Activated naive CD4-positive, alpha-beta T cell treated with anti-CD3 and anti-CD28 coated beads for 36 hours (primary cell): ENCODE measurements around the gene MDN1. TPM values are rescaled to one million over a fixed set of nuclear protein-coding genes. Genes with fewer than 3 reads are reported as not detected.

ENCODE experiments used
- CTCF ChIA-PET: fragments of 350-600 bp; sonication (Branson Sonifier 250); formaldehyde crosslinking; loops from one replicate; lab custom pipeline; 2021; ENCODE audit warnings: antibody characterized with exemption; lab: Charles Lee
- DNase-seq: peaks from one replicate; pipeline ENCODE4 v3.0.0-alpha.2; 2020
- H3K27ac Mint-ChIP-seq: one replicate; pipeline ENCODE4 v1.8.0; 2021; ENCODE audit warnings: mild to moderate bottlenecking, mixed read lengths
- H3K27me3 Mint-ChIP-seq: one replicate; pipeline ENCODE4 v1.8.0; 2021; ENCODE audit warnings: low read depth, mixed read lengths
- H3K36me3 Mint-ChIP-seq: one replicate; pipeline ENCODE4 v1.8.0; 2021; ENCODE audit warnings: low read depth, mixed read lengths
- H3K4me1 Mint-ChIP-seq: one replicate; pipeline ENCODE4 v1.8.0; 2021; ENCODE audit warnings: low read depth, mixed read lengths
- H3K4me3 Mint-ChIP-seq: one replicate; pipeline ENCODE4 v1.8.0; 2021; ENCODE audit warnings: mild to moderate bottlenecking, moderate library complexity, mixed read lengths
- H3K9me3 Mint-ChIP-seq: one replicate; pipeline ENCODE4 v1.8.0; 2021; ENCODE audit warnings: mixed read lengths
- intact Hi-C: fragments of 100-400 bp; cut with micrococcal nuclease; formaldehyde crosslinking; loops from one replicate; pipeline ENCODE4 v1.15.1; 2023
- total RNA-seq, 2 experiments: library from RNA; stranded (reverse); gene quantifications; one replicate each; pipeline ENCODE4 v1.2.3, GENCODE V29; 2021

The MDN1 gene
- total RNA-seq, 2 experiments from 2014 or later = 42.1 to 52.1 TPM

DNA sequence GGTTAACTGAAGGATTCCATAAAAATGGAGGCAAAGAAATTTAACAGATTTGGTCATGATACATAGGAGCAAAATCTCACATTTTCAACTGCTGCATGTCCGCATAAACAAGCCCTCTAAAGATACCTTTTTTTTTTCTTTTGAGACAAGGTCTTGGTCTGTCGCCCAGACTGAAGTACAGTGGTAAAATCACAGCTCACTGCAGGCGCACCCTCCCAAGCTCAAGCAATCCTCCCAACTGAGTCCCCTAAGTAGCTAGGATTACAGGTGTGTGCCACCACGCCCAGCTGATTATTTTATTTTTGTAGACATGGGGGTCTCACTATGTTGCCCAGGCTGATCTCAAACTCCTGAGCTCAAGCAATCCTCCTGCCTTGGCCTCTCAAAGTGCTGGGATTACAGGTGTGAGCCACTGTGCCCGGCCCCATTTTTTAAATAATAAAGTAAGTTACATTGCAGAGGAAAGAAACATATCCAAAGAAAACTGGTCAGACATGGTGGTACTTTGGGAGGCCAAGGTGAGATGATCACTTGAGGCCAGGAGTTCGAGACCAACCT is 13.7 kb downstream of the MDN1 start:
- no peaks in the 10 kb centered on the region for H3K9me3 Mint-ChIP-seq
- H3K4me1 Mint-ChIP-seq = peaks cover 19% of the 10 kb centered on the region
- no peak for DNase-seq
- no peaks in the 10 kb centered on the region for H3K27me3 Mint-ChIP-seq
- peaks cover 9% of the 10 kb centered on the region for H3K36me3 Mint-ChIP-seq
- no peak overlapping the region for H3K4me3 Mint-ChIP-seq
- no peak overlapping the region for H3K27ac Mint-ChIP-seq
- intact Hi-C loops = no loop called here
- CTCF ChIA-PET = no interaction called here

DNA sequence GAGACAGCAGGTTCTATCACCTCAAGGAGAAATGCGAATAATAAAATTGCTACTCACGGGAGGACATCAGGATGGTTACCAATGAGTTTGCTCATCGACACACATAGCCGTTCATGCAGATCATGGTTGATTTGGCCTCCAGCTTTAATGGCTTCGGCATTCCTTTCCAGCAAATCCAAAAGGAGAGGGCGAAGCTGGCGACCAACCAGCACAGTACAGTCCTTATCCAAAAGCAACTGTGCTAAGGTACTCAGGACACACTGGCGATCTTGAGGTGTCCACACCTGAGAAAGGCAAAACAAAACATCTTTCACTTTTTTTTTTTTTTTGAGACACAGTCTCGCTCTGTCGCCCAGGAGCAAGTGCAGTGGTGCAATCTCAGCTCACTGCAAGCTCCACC is 16.3 kb downstream of the MDN1 start:
- CTCF ChIA-PET = no interaction called here
- Mint-ChIP-seq H3K27me3 (no peaks in the 10 kb centered on the region), H3K9me3 (no peaks in the 10 kb centered on the region), H3K4me1 (peaks cover 8% of the 10 kb centered on the region), H3K27ac (no peak overlapping the region), H3K4me3 (no peak overlapping the region), H3K36me3 (peaks cover 13% of the 10 kb centered on the region)
- intact Hi-C loops = no loop called here
- DNase-seq = no peak

DNA sequence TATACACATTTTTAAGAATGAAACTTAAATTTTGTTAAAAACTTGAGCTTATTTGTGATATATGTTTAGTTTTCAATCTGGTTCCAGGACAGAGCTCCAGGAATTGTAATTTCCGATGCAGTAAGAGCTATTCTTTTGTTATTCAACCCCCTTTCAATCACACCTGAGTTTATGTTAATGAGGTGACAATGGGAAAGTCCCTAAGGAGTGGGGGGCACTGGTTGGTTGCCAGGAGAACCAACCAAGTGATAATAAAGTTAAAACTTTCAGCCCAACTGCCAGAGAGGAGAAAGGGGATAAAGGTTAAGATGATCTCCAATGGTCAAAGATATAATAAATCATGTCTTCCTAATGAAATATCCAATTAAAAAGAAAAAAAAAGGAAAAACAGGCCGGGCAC is 19.8 kb downstream of the MDN1 start:
- CTCF ChIA-PET = no interaction called here
- DNase-seq = no peak
- intact Hi-C loops = no loop called here
- Mint-ChIP-seq H3K9me3 (no peaks in the 10 kb centered on the region), H3K27ac (peak overlapping the region; percentile 56), H3K4me3 (no peak overlapping the region), H3K27me3 (no peaks in the 10 kb centered on the region), H3K4me1 (peaks cover 8% of the 10 kb centered on the region), H3K36me3 (peaks cover 26% of the 10 kb centered on the region)

DNA sequence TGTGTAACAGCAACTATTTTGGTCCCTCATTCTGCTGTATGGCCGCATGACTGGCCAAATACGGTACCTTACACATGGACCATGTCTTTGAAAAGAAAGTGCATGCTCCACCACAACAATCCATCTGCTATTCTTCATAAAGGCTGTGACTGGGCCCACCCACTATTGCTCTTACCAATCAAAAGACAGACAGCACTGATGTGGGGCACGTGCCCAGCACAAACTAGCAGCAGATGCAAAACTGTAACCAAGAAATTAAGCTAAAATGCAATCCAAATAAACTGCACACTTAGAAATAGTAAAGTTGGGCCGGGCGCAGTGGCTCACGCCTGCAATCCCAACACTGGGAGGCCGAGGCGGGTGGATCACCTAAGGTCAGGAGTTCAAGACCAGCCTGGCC is 20.5 kb downstream of the MDN1 start:
- Mint-ChIP-seq H3K4me1 (peaks cover 15% of the 10 kb centered on the region), H3K27ac (no peak overlapping the region), H3K4me3 (no peak overlapping the region), H3K36me3 (peaks cover 30% of the 10 kb centered on the region), H3K27me3 (no peaks in the 10 kb centered on the region), H3K9me3 (no peaks in the 10 kb centered on the region)
- DNase-seq = no peak
- CTCF ChIA-PET = interaction anchor here (0.6 kb wide), 2 partner anchors 8 to 110 kb away, joined by 3 to 4 read pairs; no protein-coding TSS in a partner anchor
- intact Hi-C loops = no loop called here

DNA sequence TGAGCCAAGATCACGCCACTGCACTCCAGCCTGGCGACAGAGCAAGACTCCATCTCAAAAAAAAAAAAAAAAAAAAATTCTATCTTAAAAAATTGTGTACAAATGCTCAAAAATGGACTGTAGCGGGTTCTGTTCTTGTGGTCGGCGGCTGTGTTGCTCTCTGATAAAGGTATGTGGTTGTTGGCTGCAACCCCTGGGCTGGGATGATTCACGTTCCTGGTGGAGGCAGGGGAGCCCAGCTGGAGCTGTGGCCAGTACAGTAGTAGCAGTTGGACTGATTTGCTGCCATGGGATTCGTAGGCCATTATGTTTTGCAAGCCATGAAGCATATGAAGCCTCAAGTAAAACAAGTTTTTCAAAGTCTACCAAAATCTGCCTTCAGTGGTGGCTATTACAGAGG is 22.3 kb downstream of the MDN1 start:
- no peak for DNase-seq
- no peaks in the 10 kb centered on the region for H3K9me3 Mint-ChIP-seq
- no peak overlapping the region for H3K27ac Mint-ChIP-seq
- H3K36me3 Mint-ChIP-seq = peaks cover 39% of the 10 kb centered on the region
- H3K27me3 Mint-ChIP-seq = no peaks in the 10 kb centered on the region
- H3K4me1 Mint-ChIP-seq = peaks cover 27% of the 10 kb centered on the region
- CTCF ChIA-PET = no interaction called here
- no peak overlapping the region for H3K4me3 Mint-ChIP-seq
- intact Hi-C loops = no loop called here

DNA sequence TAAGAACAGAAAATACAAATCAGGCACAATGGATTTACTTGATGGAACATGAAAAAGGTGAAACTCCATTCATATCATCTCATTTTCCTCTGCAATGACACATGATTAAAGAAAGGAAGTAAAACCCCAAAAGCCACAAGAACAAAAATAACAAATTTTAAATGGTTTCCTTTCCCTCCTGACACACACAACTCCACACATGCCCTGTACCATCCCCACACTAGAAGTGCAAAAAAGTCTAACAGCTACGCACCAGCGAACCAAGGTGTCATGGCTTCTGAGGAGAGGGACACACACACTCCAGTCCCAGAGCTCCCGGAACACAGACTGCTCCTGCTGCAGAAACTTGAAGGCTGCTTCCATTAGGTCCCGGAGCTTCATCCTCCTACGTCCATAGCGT is 25.3 kb downstream of the MDN1 start:
- peak overlapping the region; percentile 67 for H3K27ac Mint-ChIP-seq
- peak; percentile 38 for DNase-seq

DNA sequence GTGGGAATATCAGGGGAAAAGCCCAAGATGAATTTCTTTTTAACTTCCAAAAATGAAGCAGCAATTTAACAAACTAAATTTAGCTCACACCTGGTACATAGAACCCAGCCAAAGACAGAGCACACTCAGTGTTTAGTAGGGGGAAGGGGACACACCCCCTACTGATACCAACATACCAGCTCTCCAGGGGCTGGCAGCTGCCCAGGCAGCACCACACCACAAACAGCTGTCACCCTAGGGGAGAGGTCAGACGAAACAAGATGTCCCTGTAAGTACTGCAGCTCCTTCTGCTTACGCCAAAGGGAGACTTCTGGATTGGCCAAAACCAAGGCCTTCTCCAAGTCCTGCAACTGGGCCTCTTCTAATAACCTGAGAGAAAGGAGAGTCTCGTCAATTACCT is 26.0 kb downstream of the MDN1 start:
- Mint-ChIP-seq H3K27me3 (no peaks in the 10 kb centered on the region), H3K4me3 (no peak overlapping the region), H3K27ac (no peak overlapping the region), H3K9me3 (no peaks in the 10 kb centered on the region), H3K36me3 (peaks cover 40% of the 10 kb centered on the region), H3K4me1 (peaks cover 25% of the 10 kb centered on the region)
- intact Hi-C loops = loop anchor here (5.0 kb wide), 1 partner anchor 156 kb away; the partner anchor contains the start of gene LYRM2
- no peak for DNase-seq
- CTCF ChIA-PET = interaction anchor here (0.6 to 1.4 kb wide), 4 partner anchors 9 to 416 kb away, joined by 3 read pairs; no protein-coding TSS in a partner anchor

More for the DNA sequence above, 25.3 kb downstream of the MDN1 start:
- Mint-ChIP-seq H3K9me3 (no peaks in the 10 kb centered on the region), H3K27me3 (no peaks in the 10 kb centered on the region), H3K4me1 (peaks cover 25% of the 10 kb centered on the region), H3K4me3 (no peak overlapping the region), H3K36me3 (peaks cover 35% of the 10 kb centered on the region)
- intact Hi-C loops = loop anchor here (5.0 kb wide), 1 partner anchor 157 kb away; the partner anchor contains the start of gene LYRM2
- CTCF ChIA-PET = interaction anchor here (0.7 to 1.1 kb wide), 2 partner anchors 9 to 24 kb away, joined by 3 read pairs; no protein-coding TSS in a partner anchor

DNA sequence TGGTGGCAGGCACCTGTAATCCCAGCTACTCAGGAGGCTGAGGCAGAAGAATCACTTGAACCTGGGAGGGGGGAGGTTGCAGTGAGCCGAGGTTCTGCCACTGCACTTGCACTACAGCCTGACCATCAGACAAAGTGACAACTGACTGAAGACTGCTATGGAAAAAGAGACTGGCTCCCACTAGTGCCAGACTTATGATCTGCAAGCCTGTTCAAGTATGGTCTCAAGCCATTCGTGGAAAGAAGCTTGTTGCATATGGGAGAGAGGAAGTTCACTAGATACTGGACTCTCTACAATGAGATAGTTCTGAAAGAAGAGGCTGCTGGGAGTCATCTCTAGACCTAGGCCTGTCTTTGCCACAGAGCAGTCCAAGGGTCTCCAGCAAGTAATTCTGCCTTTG is 26.7 kb downstream of the MDN1 start:
- CTCF ChIA-PET = interaction anchor here (0.6 to 1.4 kb wide), 4 partner anchors 9 to 416 kb away, joined by 3 read pairs; no protein-coding TSS in a partner anchor
- H3K36me3 Mint-ChIP-seq = peaks cover 46% of the 10 kb centered on the region
- H3K9me3 Mint-ChIP-seq = no peaks in the 10 kb centered on the region
- no peaks in the 10 kb centered on the region for H3K27me3 Mint-ChIP-seq
- peak; percentile 26 for DNase-seq
- intact Hi-C loops = loop anchor here (5.0 kb wide), 1 partner anchor 156 kb away; the partner anchor contains the start of gene LYRM2
- H3K4me3 Mint-ChIP-seq = no peak overlapping the region
- H3K27ac Mint-ChIP-seq = no peak overlapping the region
- H3K4me1 Mint-ChIP-seq = peaks cover 25% of the 10 kb centered on the region

DNA sequence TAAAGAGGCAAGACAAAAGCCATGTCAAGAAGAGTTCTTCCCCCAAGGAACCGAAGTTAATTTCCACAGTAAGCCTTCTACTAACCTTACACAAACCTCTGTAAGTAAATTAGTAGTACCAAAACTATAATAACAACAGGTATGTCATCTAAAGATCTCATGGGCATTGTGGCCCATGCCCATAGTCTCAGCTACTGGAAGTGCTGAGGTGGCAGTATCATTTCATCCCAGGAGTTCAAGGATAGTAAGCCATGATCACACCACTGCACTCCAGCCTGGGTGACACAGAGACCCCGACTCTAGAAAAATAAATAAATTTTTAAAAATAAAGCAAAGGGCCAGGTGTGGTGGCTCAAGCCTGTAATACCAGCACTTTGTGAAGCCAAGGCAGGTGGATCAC is 29.2 kb downstream of the MDN1 start:
- no peak overlapping the region for H3K4me3 Mint-ChIP-seq
- DNase-seq = no peak
- no peaks in the 10 kb centered on the region for H3K27me3 Mint-ChIP-seq
- no peaks in the 10 kb centered on the region for H3K9me3 Mint-ChIP-seq
- H3K27ac Mint-ChIP-seq = no peak overlapping the region
- peaks cover 25% of the 10 kb centered on the region for H3K4me1 Mint-ChIP-seq
- CTCF ChIA-PET = interaction anchor here (0.6 to 0.7 kb wide), 4 partner anchors 26 to 796 kb away, joined by 3 to 4 read pairs (median 3); no protein-coding TSS in a partner anchor
- intact Hi-C loops = loop anchor here (5.0 kb wide), 1 partner anchor 153 kb away; the partner anchor contains the start of gene LYRM2
- H3K36me3 Mint-ChIP-seq = peaks cover 53% of the 10 kb centered on the region

DNA sequence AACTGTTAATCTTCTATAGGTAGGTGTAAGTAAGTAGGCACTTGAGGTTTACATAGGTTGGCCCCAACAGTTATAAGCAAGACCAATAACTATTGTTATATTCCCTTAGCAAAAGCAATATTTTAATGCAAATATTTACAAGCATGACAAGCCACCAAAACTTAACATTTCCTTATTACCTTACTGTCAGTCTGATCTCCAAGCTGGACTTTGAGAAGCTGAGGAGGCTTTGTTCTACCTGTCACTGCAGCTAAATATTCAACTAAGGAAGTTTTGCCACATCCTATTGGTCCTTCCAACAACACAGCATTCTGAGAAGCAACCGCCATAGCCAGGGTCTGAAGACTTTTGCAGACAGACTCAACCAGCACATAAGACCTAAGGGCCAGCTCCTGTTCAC is 29.6 kb downstream of the MDN1 start:
- Mint-ChIP-seq H3K36me3 (peaks cover 53% of the 10 kb centered on the region), H3K4me1 (peaks cover 21% of the 10 kb centered on the region), H3K9me3 (no peaks in the 10 kb centered on the region), H3K27me3 (no peaks in the 10 kb centered on the region), H3K4me3 (no peak overlapping the region), H3K27ac (no peak overlapping the region)
- DNase-seq = no peak
- CTCF ChIA-PET = interaction anchor here (0.6 to 0.7 kb wide), 2 partner anchors 198 to 796 kb away, joined by 3 read pairs; no protein-coding TSS in a partner anchor
- intact Hi-C loops = loop anchor here (5.0 kb wide), 1 partner anchor 153 kb away; the partner anchor contains the start of gene LYRM2

DNA sequence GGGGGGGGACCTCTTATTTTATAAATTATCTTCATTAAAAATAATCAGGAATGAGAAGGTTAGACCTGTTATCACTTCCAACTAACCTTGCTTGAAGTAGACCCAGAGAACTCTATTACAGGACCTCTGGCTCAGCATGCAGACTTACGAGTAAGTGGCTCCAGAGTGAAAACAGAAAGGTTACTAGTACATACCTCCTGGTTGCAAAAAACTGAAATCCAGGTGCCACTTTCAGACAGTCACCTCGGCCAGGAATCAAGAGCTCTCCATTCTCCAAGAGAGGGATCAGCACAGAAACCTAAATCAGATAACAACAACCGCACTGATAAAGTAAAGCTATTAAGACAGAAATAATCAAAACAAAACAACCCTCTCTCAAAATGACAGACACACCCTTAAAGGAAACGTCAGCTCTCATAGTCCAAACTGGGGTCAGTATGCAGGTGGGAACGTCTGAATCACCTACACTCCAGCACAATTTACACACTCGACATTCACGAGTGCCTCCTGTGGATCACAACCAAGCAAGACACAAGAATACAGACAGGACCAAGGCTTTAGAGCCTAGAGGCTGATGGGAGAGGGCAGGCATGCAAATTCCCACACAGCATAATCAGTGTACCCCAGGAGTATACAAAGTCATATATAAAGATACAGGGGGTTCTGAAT is 31.8 kb downstream of the MDN1 start:
- CTCF ChIA-PET = no interaction called here
- H3K9me3 Mint-ChIP-seq = no peaks in the 10 kb centered on the region
- H3K27ac Mint-ChIP-seq = no peak overlapping the region
- H3K4me1 Mint-ChIP-seq = no peaks in the 10 kb centered on the region
- no peak overlapping the region for H3K4me3 Mint-ChIP-seq
- intact Hi-C loops = no loop called here
- H3K27me3 Mint-ChIP-seq = no peaks in the 10 kb centered on the region
- no peak for DNase-seq
- H3K36me3 Mint-ChIP-seq = peaks cover 51% of the 10 kb centered on the region

DNA sequence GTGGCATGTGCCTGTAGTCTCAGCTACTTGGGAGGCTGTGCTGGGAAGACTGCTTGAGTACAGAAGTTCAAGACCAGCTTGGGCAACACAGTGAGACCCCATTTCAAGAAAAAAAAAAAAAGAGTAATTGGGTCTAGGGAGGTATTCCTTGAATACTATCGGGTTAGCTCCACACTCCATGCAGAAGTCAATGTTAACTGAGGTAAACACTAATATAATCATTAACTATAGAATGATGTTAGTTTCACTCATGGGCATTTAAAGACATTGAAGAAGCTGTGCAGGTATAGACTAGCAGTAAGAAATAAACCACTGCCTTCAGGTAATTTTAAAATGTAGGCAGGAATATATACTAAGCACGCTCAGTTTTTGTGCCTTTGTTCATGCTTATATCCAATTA is 32.6 kb downstream of the MDN1 start:
- no peaks in the 10 kb centered on the region for H3K9me3 Mint-ChIP-seq

More for the DNA sequence above, 32.6 kb downstream of the MDN1 start:
- CTCF ChIA-PET = interaction anchor here (0.7 kb wide), 1 partner anchor 325 kb away, joined by 3 read pairs; no protein-coding TSS in a partner anchor
- peaks cover 52% of the 10 kb centered on the region for H3K36me3 Mint-ChIP-seq
- intact Hi-C loops = no loop called here
- H3K27me3 Mint-ChIP-seq = no peaks in the 10 kb centered on the region
- DNase-seq = no peak
- no peak overlapping the region for H3K4me3 Mint-ChIP-seq
- H3K27ac Mint-ChIP-seq = no peak overlapping the region
- no peaks in the 10 kb centered on the region for H3K4me1 Mint-ChIP-seq
